ENCODE data around the gene ZKSCAN2. TPM values are rescaled to one million over a fixed set of nuclear protein-coding genes. Genes with fewer than 3 reads are reported as not detected.

Gene ZKSCAN2
- total RNA-seq, 1 donor from 2014 or later, result 10.3 TPM

- H3K27ac Mint-ChIP-seq, result no peak overlapping the region
Observed at GRCh38 chr16:25219070-25219737, 38.4 kb downstream of the ZKSCAN2 start.

GRCh38 chr16:25217921-25218320, 39.7 kb downstream of the ZKSCAN2 start:
- CTCF ChIA-PET, result no interaction called here
- TF ChIP-seq, protein P1, sequence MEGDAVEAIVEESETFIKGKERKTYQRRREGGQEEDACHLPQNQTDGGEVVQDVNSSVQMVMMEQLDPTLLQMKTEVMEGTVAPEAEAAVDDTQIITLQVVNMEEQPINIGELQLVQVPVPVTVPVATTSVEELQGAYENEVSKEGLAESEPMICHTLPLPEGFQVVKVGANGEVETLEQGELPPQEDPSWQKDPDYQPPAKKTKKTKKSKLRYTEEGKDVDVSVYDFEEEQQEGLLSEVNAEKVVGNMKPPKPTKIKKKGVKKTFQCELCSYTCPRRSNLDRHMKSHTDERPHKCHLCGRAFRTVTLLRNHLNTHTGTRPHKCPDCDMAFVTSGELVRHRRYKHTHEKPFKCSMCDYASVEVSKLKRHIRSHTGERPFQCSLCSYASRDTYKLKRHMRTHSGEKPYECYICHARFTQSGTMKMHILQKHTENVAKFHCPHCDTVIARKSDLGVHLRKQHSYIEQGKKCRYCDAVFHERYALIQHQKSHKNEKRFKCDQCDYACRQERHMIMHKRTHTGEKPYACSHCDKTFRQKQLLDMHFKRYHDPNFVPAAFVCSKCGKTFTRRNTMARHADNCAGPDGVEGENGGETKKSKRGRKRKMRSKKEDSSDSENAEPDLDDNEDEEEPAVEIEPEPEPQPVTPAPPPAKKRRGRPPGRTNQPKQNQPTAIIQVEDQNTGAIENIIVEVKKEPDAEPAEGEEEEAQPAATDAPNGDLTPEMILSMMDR (IDR thresholded peaks at IDR 0.05), result no peak
- intact Hi-C loops (cut with micrococcal nuclease), result no loop called here
- no peak overlapping the region for H3K27ac Mint-ChIP-seq
- H3K4me3 Mint-ChIP-seq, result no peak overlapping the region
- H3K4me1 Mint-ChIP-seq, result no peaks in the 10 kb centered on the region
- POLR2A ChIA-PET, result no interaction called here
- no peaks in the 10 kb centered on the region for H3K36me3 Mint-ChIP-seq (ENCODE audit: low read depth)
- no peaks in the 10 kb centered on the region for H3K9me3 Mint-ChIP-seq
- H3K27me3 Mint-ChIP-seq, result peaks cover 6% of the 10 kb centered on the region
- DNase-seq, result no peak
- ATAC-seq (ENCODE audit: low read depth), result no peak

More at GRCh38 chr16:25219070-25219737, 38.4 kb downstream of the ZKSCAN2 start:
- H3K27me3 Mint-ChIP-seq, result peaks cover 6% of the 10 kb centered on the region
- DNase-seq (no peak), ATAC-seq (ENCODE audit: low read depth) (no peak)
- POLR2A ChIA-PET, result no interaction called here
- no peak overlapping the region for H3K4me3 Mint-ChIP-seq
- no peaks in the 10 kb centered on the region for H3K9me3 Mint-ChIP-seq
- H3K4me1 Mint-ChIP-seq, result no peaks in the 10 kb centered on the region
- TF ChIP-seq, protein P1 (IDR thresholded peaks at IDR 0.05), result no peak
- CTCF ChIA-PET, result no interaction called here
- no peaks in the 10 kb centered on the region for H3K36me3 Mint-ChIP-seq (ENCODE audit: low read depth)
- intact Hi-C loops (cut with micrococcal nuclease), result no loop called here

GRCh38 chr16:25217112-25217511, 40.5 kb downstream of the ZKSCAN2 start:
- ChIA-PET CTCF (no interaction called here), POLR2A (no interaction called here)
- TF ChIP-seq, protein P1 (IDR thresholded peaks at IDR 0.05), result no peak
- intact Hi-C loops (cut with micrococcal nuclease), result no loop called here
- Mint-ChIP-seq H3K4me3 (no peak overlapping the region), H3K9me3 (no peaks in the 10 kb centered on the region), H3K27me3 (peaks cover 6% of the 10 kb centered on the region), H3K27ac (no peak overlapping the region), H3K36me3 (ENCODE audit: low read depth) (no peaks in the 10 kb centered on the region), H3K4me1 (no peaks in the 10 kb centered on the region)
- DNase-seq (no peak), ATAC-seq (ENCODE audit: low read depth) (no peak)

GRCh38 chr16:25213709-25214397, 43.8 kb downstream of the ZKSCAN2 start:
- POLR2A ChIA-PET, result no interaction called here
- Mint-ChIP-seq H3K27me3 (peaks cover 9% of the 10 kb centered on the region), H3K9me3 (no peaks in the 10 kb centered on the region), H3K27ac (no peak overlapping the region), H3K36me3 (ENCODE audit: low read depth) (no peaks in the 10 kb centered on the region), H3K4me1 (no peaks in the 10 kb centered on the region), H3K4me3 (no peak overlapping the region)
- ATAC-seq (ENCODE audit: low read depth) (no peak), DNase-seq (no peak)
- intact Hi-C loops (cut with micrococcal nuclease), result no loop called here
- CTCF ChIA-PET, result interaction anchor here (1.0 kb wide), 2 partner anchors 12 to 18 kb away, joined by 3 to 5 read pairs; no protein-coding TSS in a partner anchor
- TF ChIP-seq, protein P1 (IDR thresholded peaks at IDR 0.05), result no peak

DNA sequence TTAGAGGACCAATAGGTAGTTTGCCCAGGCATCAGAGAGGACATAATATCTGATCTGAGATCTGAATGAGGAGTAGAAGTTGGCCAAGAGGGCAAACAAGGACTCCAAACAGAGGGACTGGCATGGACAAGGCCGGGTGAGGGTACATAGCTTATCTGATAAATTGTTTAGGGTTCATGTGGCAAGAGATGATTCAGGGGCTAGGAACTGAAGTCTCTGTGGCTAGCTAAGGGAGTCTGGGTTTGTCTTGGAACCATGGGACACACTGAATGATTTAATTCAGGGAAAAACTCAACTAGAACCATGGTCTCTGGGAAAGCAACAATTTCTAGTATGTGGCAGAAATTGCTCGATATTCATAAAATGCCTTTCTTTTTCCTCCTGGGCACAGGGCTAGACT, 45.0 kb downstream of the ZKSCAN2 start:
- intact Hi-C loops (cut with micrococcal nuclease), result no loop called here
- no peak overlapping the region for H3K27ac Mint-ChIP-seq
- H3K9me3 Mint-ChIP-seq, result no peaks in the 10 kb centered on the region
- TF ChIP-seq, protein P1 (IDR thresholded peaks at IDR 0.05), result no peak
- CTCF ChIA-PET, result no interaction called here
- POLR2A ChIA-PET, result no interaction called here
- peaks cover 4% of the 10 kb centered on the region for H3K27me3 Mint-ChIP-seq
- H3K4me3 Mint-ChIP-seq, result no peak overlapping the region
- no peak for ATAC-seq (ENCODE audit: low read depth)
- no peak for DNase-seq
- no peaks in the 10 kb centered on the region for H3K4me1 Mint-ChIP-seq
- no peaks in the 10 kb centered on the region for H3K36me3 Mint-ChIP-seq (ENCODE audit: low read depth)

All from activated B cell treated with CpG ODN at 0.5 μM for 24 hours (primary cell).